Esophagus muscularis mucosa (tissue), 3 donors: Measurements from ENCODE around the gene SCARF1.

Source experiments
- CTCF ChIP-seq, 3 experiments: fragments of 200-600 bp in 2 of 3; fragments of 450-650 bp in 1 of 3; sonication (generic) in 2 of 3; IDR thresholded peaks; one replicate each; pipeline ENCODE4 v1.5.1; 2017 to 2019; ENCODE audit warnings: antibody characterized with exemption in 3 of 3, mild to moderate bottlenecking in 2 of 3, moderate library complexity in 1 of 3
- EP300 ChIP-seq: sonication (generic); formaldehyde crosslinking; IDR thresholded peaks from one replicate; pipeline ENCODE4 v1.6.1; 2017; ENCODE audit warnings: antibody characterized with exemption

- TF ChIP-seq EP300 = no peak
- TF ChIP-seq CTCF (IDR thresholded peaks at IDR 0.05) = no peak
These were observed 52.5 kb downstream of the SCARF1 start for GRCh38 chr17:1592751-1593629.
